ACC112 (cell line): ENCODE data around the gene PRAME.

ENCODE experiments used
- H2AFZ ChIP-seq: fragments of 200-600 bp; sonication (generic); one replicate; pipeline ENCODE4 v1.6.0; 2017; ENCODE audit warnings: antibody characterized with exemption, low read length; ENCODE audit not compliant: unreplicated experiment
- H3K27ac ChIP-seq: fragments of 200-600 bp; sonication (generic); 2 replicates; pipeline ENCODE4 v1.5.1; 2014; ENCODE audit warnings: low read depth, mild to moderate bottlenecking, antibody characterized with exemption, low read length, moderate library complexity
- H3K27me3 ChIP-seq: fragments of 200-600 bp; sonication (generic); 2 replicates; pipeline ENCODE4 v1.6.1; 2014; ENCODE audit warnings: mild to moderate bottlenecking, antibody characterized with exemption, low read length, moderate library complexity, mixed read lengths; ENCODE audit not compliant: insufficient read depth
- H3K36me3 ChIP-seq: fragments of 200-600 bp; sonication (generic); 2 replicates; pipeline ENCODE4 v1.6.1; 2016; ENCODE audit warnings: mild to moderate bottlenecking, antibody characterized with exemption, low read length, moderate library complexity, mixed read lengths; ENCODE audit not compliant: insufficient read depth
- H3K4me1 ChIP-seq: fragments of 200-600 bp; sonication (generic); one replicate; pipeline ENCODE4 v1.6.1; 2016; ENCODE audit warnings: low read length, mixed read lengths; ENCODE audit not compliant: insufficient read depth, unreplicated experiment, control insufficient read depth
- H3K4me3 ChIP-seq: fragments of 200-600 bp; sonication (generic); 2 replicates; pipeline ENCODE4 v1.5.1; 2014; ENCODE audit warnings: mild to moderate bottlenecking, low read depth, low read length
- H3K79me2 ChIP-seq: fragments of 200-600 bp; sonication (generic); one replicate; pipeline ENCODE4 v1.6.0; 2016; ENCODE audit warnings: low read length; ENCODE audit not compliant: control insufficient read depth, unreplicated experiment, insufficient read depth

The PRAME gene

GRCh38 chr22:22547692-22548300, 11.3 kb downstream of the PRAME start:
- Histone ChIP-seq H3K27me3 (peaks cover 30% of the 10 kb centered on the region), H3K27ac (no peak overlapping the region), H3K4me1 (no peaks in the 10 kb centered on the region), H2AFZ (no peak overlapping the region), H3K36me3 (no peaks in the 10 kb centered on the region), H3K79me2 (no peaks in the 10 kb centered on the region), H3K4me3 (no peak overlapping the region)

GRCh38 chr22:22547226-22547625, 11.8 kb downstream of the PRAME start:
- Histone ChIP-seq H3K79me2 (no peaks in the 10 kb centered on the region), H2AFZ (no peak overlapping the region), H3K4me3 (no peak overlapping the region), H3K27ac (no peak overlapping the region), H3K27me3 (peaks cover 30% of the 10 kb centered on the region), H3K36me3 (no peaks in the 10 kb centered on the region), H3K4me1 (no peaks in the 10 kb centered on the region)

GRCh38 chr22:22546490-22546889, 12.6 kb downstream of the PRAME start:
- H3K27me3 ChIP-seq, result peaks cover 30% of the 10 kb centered on the region

GRCh38 chr22:22545084-22545483, 14.0 kb downstream of the PRAME start:
- H3K27ac ChIP-seq, result no peak overlapping the region
- no peaks in the 10 kb centered on the region for H3K79me2 ChIP-seq
- no peak overlapping the region for H3K4me3 ChIP-seq
- no peaks in the 10 kb centered on the region for H3K4me1 ChIP-seq
- no peaks in the 10 kb centered on the region for H3K36me3 ChIP-seq
- H2AFZ ChIP-seq, result no peak overlapping the region
- H3K27me3 ChIP-seq, result peaks cover 25% of the 10 kb centered on the region

More at GRCh38 chr22:22546490-22546889, 12.6 kb downstream of the PRAME start:
- Histone ChIP-seq H3K36me3 (no peaks in the 10 kb centered on the region), H3K79me2 (no peaks in the 10 kb centered on the region), H3K4me3 (no peak overlapping the region), H3K27ac (no peak overlapping the region), H3K4me1 (no peaks in the 10 kb centered on the region), H2AFZ (no peak overlapping the region)

GRCh38 chr22:22538226-22538989, 20.7 kb downstream of the PRAME start:
- Histone ChIP-seq H3K4me1 (no peaks in the 10 kb centered on the region), H3K36me3 (no peaks in the 10 kb centered on the region), H3K27me3 (peaks cover 2% of the 10 kb centered on the region; the same call in 1 of the 2 replicates), H3K4me3 (no peak overlapping the region), H3K27ac (no peak overlapping the region), H2AFZ (no peak overlapping the region), H3K79me2 (no peaks in the 10 kb centered on the region)

- Histone ChIP-seq H3K4me3 (no peak overlapping the region), H3K79me2 (no peaks in the 10 kb centered on the region), H3K27ac (no peak overlapping the region), H3K27me3 (peaks cover 2% of the 10 kb centered on the region; the same call in 1 of the 2 replicates), H3K36me3 (no peaks in the 10 kb centered on the region), H2AFZ (no peak overlapping the region), H3K4me1 (no peaks in the 10 kb centered on the region)
Measured at GRCh38 chr22:22536916-22537315, 22.1 kb downstream of the PRAME start.

- Histone ChIP-seq H3K36me3 (no peaks in the 10 kb centered on the region), H3K79me2 (no peaks in the 10 kb centered on the region), H2AFZ (no peak overlapping the region), H3K27me3 (peaks cover 2% of the 10 kb centered on the region; the same call in 1 of the 2 replicates), H3K27ac (no peak overlapping the region), H3K4me1 (no peaks in the 10 kb centered on the region), H3K4me3 (no peak overlapping the region)
Measured at GRCh38 chr22:22536515-22536914, 22.6 kb downstream of the PRAME start.

- H3K4me1 ChIP-seq, result no peaks in the 10 kb centered on the region
- no peak overlapping the region for H3K4me3 ChIP-seq
- H2AFZ ChIP-seq, result no peak overlapping the region
- peaks cover 2% of the 10 kb centered on the region; the same call in 1 of the 2 replicates for H3K27me3 ChIP-seq
- H3K79me2 ChIP-seq, result no peaks in the 10 kb centered on the region
- no peak overlapping the region for H3K27ac ChIP-seq
- no peaks in the 10 kb centered on the region for H3K36me3 ChIP-seq
Measured at GRCh38 chr22:22535662-22536061, 23.4 kb downstream of the PRAME start.

- H3K27me3 ChIP-seq, result no peaks in the 10 kb centered on the region; the same call in 1 of the 2 replicates
- H3K4me1 ChIP-seq, result no peaks in the 10 kb centered on the region
- H3K79me2 ChIP-seq, result no peaks in the 10 kb centered on the region
- no peaks in the 10 kb centered on the region for H3K36me3 ChIP-seq
- H2AFZ ChIP-seq, result no peak overlapping the region
- H3K27ac ChIP-seq, result no peak overlapping the region
- H3K4me3 ChIP-seq, result no peak overlapping the region
Measured at GRCh38 chr22:22534604-22535415, 24.3 kb downstream of the PRAME start.

- Histone ChIP-seq H3K27ac (no peak overlapping the region), H3K4me3 (no peak overlapping the region), H3K27me3 (no peaks in the 10 kb centered on the region; the same call in 1 of the 2 replicates), H3K79me2 (no peaks in the 10 kb centered on the region), H2AFZ (no peak overlapping the region), H3K4me1 (no peaks in the 10 kb centered on the region), H3K36me3 (no peaks in the 10 kb centered on the region)
Measured at GRCh38 chr22:22533863-22534262, 25.2 kb downstream of the PRAME start.
